GM11168 (cell line): ENCODE data around the gene LIMCH1.
"Not testable (repeated sequence)": the region's sequence is repeated elsewhere in the genome, so short reads cannot be mapped to it uniquely, and the experiment has no call there.

Experiments used
- in situ Hi-C: fragments of 300-500 bp; cut with MboI; formaldehyde crosslinking; loops from one replicate; pipeline ENCODE4 v1.12.0; 2022; ENCODE audit warnings: low sequenced_read_pairs; ENCODE audit not compliant: unreplicated experiment

The LIMCH1 gene

GRCh38 chr4:41665636-41666207, 127.8 kb downstream of the LIMCH1 start:
- in situ Hi-C loops = no loop called here

GRCh38 chr4:41668024-41668423, 130.1 kb downstream of the LIMCH1 start:
- in situ Hi-C loops = no loop called here

- in situ Hi-C loops = no loop called here
Measured at GRCh38 chr4:41670530-41670929, 132.6 kb downstream of the LIMCH1 start.

GRCh38 chr4:41670982-41671381, 133.0 kb downstream of the LIMCH1 start:
- in situ Hi-C loops = no loop called here

GRCh38 chr4:41678086-41678816, 140.3 kb downstream of the LIMCH1 start:
- in situ Hi-C loops = no loop called here

- in situ Hi-C loops = no loop called here
Measured at GRCh38 chr4:41678951-41679350, 141.0 kb downstream of the LIMCH1 start.

- in situ Hi-C loops = no loop called here
Measured at GRCh38 chr4:41679991-41680390, 142.0 kb downstream of the LIMCH1 start.

- in situ Hi-C loops = no loop called here
Measured at GRCh38 chr4:41681054-41681453, 143.1 kb downstream of the LIMCH1 start.

GRCh38 chr4:41683326-41683725, 145.4 kb downstream of the LIMCH1 start:
- in situ Hi-C loops = no loop called here

GRCh38 chr4:41686893-41687292, 148.9 kb downstream of the LIMCH1 start:
- in situ Hi-C loops = no loop called here

GRCh38 chr4:41687971-41688370, 150.0 kb downstream of the LIMCH1 start:
- in situ Hi-C loops = no loop called here

GRCh38 chr4:41692717-41693345, 154.9 kb downstream of the LIMCH1 start:
- in situ Hi-C loops = loop anchor here (5.0 kb wide), 1 partner anchor 194 kb away; no protein-coding TSS in a partner anchor

- in situ Hi-C loops = loop anchor here (5.0 kb wide), 1 partner anchor 194 kb away; no protein-coding TSS in a partner anchor
Measured at GRCh38 chr4:41693629-41694028, 155.7 kb downstream of the LIMCH1 start.

- in situ Hi-C loops = no loop called here
Measured at GRCh38 chr4:41696131-41696530, 158.2 kb downstream of the LIMCH1 start.

GRCh38 chr4:41696763-41697162, 158.8 kb downstream of the LIMCH1 start:
- in situ Hi-C loops = no loop called here

GRCh38 chr4:41701983-41702382, 164.0 kb downstream of the LIMCH1 start:
- in situ Hi-C loops = no loop called here

GRCh38 chr4:41702770-41703169, 164.8 kb downstream of the LIMCH1 start:
- in situ Hi-C loops = no loop called here

GRCh38 chr4:41703785-41704184, 165.8 kb downstream of the LIMCH1 start:
- in situ Hi-C loops = no loop called here

GRCh38 chr4:41709844-41710481, 172.0 kb downstream of the LIMCH1 start:
- in situ Hi-C loops = no loop called here

GRCh38 chr4:41711654-41712053, 173.7 kb downstream of the LIMCH1 start:
- in situ Hi-C loops = not testable (repeated sequence)

GRCh38 chr4:41712425-41712824, 174.5 kb downstream of the LIMCH1 start:
- in situ Hi-C loops = no loop called here
